HL-60 (cell line): Measurements from ENCODE around the gene SP140L.

Source experiments
- DNase-seq, 2 experiments: peaks; one replicate each; pipeline ENCODE4 v3.0.0-alpha.2; 2010 to 2020; ENCODE audit warnings: low read depth in 1 of 2, low spot score in 1 of 2
- H3K27ac ChIP-seq: fragments of 250-450 bp; sonication (Bioruptor Pico); replicated peaks from 2 replicates; pipeline ENCODE4 v1.5.1; 2020; ENCODE audit warnings: mild to moderate bottlenecking, moderate library complexity
- H3K27me3 ChIP-seq: fragments of 250-450 bp; sonication (Bioruptor Pico); 2 replicates; pipeline ENCODE4 v1.5.1; 2021; ENCODE audit warnings: mild to moderate bottlenecking, moderate library complexity; ENCODE audit not compliant: insufficient read depth, poor library complexity, severe bottlenecking
- H3K4me3 ChIP-seq: replicated peaks from 2 replicates; pipeline ENCODE4 v1.5.1; 2011; ENCODE audit warnings: mild to moderate bottlenecking, control low read depth, low read length; ENCODE audit not compliant: insufficient read depth
- CTCF ChIP-seq: IDR thresholded peaks from one replicate; pipeline ENCODE4 v1.5.1; 2011; ENCODE audit warnings: low read length, control low read depth, inconsistent platforms; ENCODE audit not compliant: insufficient read depth
- GABPA ChIP-seq: IDR thresholded peaks from 2 replicates; pipeline ENCODE4 v1.6.1; 2012; ENCODE audit warnings: low read depth
- POLR2AphosphoS5 ChIP-seq: IDR thresholded peaks from 2 replicates; pipeline ENCODE4 v1.6.1; 2012; ENCODE audit warnings: low read depth
- REST ChIP-seq: IDR thresholded peaks from 2 replicates; pipeline ENCODE4 v1.6.1; 2012; ENCODE audit warnings: low read depth; ENCODE audit not compliant: insufficient replicate concordance
- SPI1 ChIP-seq: IDR thresholded peaks from 2 replicates; pipeline ENCODE4 v1.6.1; 2012; ENCODE audit warnings: low read depth, mild to moderate bottlenecking, borderline replicate concordance

The SP140L gene

GRCh38 chr2:230430957-230431910, 104.2 kb downstream of the SP140L start:
- no peaks in the 10 kb centered on the region for H3K27me3 ChIP-seq
- no peak for TF ChIP-seq REST
- no peak for TF ChIP-seq SPI1
- no peak for TF ChIP-seq CTCF
- no peak for TF ChIP-seq GABPA
- TF ChIP-seq POLR2AphosphoS5, result no peak
- H3K4me3 ChIP-seq, result no peak overlapping the region
- H3K27ac ChIP-seq, result no peak overlapping the region
- DNase-seq, result no peak

GRCh38 chr2:230434677-230435324, 107.8 kb downstream of the SP140L start:
- Histone ChIP-seq H3K4me3 (no peak overlapping the region), H3K27me3 (no peaks in the 10 kb centered on the region), H3K27ac (no peak overlapping the region)
- no peak for DNase-seq
- TF ChIP-seq SPI1 (no peak), CTCF (no peak), GABPA (no peak), REST (no peak), POLR2AphosphoS5 (no peak)

GRCh38 chr2:230435431-230435830, 108.4 kb downstream of the SP140L start:
- no peaks in the 10 kb centered on the region for H3K27me3 ChIP-seq

More at GRCh38 chr2:230435431-230435830, 108.4 kb downstream of the SP140L start:
- Histone ChIP-seq H3K4me3 (no peak overlapping the region), H3K27ac (no peak overlapping the region)
- TF ChIP-seq SPI1, result no peak
- no peak for TF ChIP-seq REST
- TF ChIP-seq CTCF, result no peak
- TF ChIP-seq GABPA, result no peak
- no peak for TF ChIP-seq POLR2AphosphoS5
- no peak for DNase-seq
